ENCODE results near the gene CYP2C19. TPM values are rescaled to one million over a fixed set of nuclear protein-coding genes. Genes with fewer than 3 reads are reported as not detected.

Gene CYP2C19
- total RNA-seq, 1 donor from 2014 or later = not detected

GRCh38 chr10:94858005-94858404 lies 95.5 kb downstream of the CYP2C19 start:
- no peak overlapping the region for H3K27ac Mint-ChIP-seq (ENCODE audit: unreplicated experiment)
- H3K9me3 Mint-ChIP-seq (ENCODE audit: unreplicated experiment) = no peaks in the 10 kb centered on the region
- no peak overlapping the region for H3K4me3 Mint-ChIP-seq (ENCODE audit: unreplicated experiment)
- no peaks in the 10 kb centered on the region for H3K4me1 Mint-ChIP-seq (ENCODE audit: unreplicated experiment)
- no peaks in the 10 kb centered on the region for H3K27me3 Mint-ChIP-seq (ENCODE audit: unreplicated experiment)
- no peak for TF ChIP-seq CTCF (IDR thresholded peaks at IDR 0.05; ENCODE audit: unreplicated experiment)
- DNase-seq (ENCODE audit: low spot score) = no peak
- H3K36me3 Mint-ChIP-seq (ENCODE audit: low read depth, unreplicated experiment) = no peaks in the 10 kb centered on the region

GRCh38 chr10:94859086-94859485 lies 96.6 kb downstream of the CYP2C19 start:
- TF ChIP-seq CTCF (IDR thresholded peaks at IDR 0.05; ENCODE audit: unreplicated experiment) = no peak
- Mint-ChIP-seq H3K27ac (ENCODE audit: unreplicated experiment) (no peak overlapping the region), H3K9me3 (ENCODE audit: unreplicated experiment) (no peaks in the 10 kb centered on the region), H3K27me3 (ENCODE audit: unreplicated experiment) (no peaks in the 10 kb centered on the region), H3K4me3 (ENCODE audit: unreplicated experiment) (no peak overlapping the region), H3K4me1 (ENCODE audit: unreplicated experiment) (no peaks in the 10 kb centered on the region), H3K36me3 (ENCODE audit: low read depth, unreplicated experiment) (no peaks in the 10 kb centered on the region)
- DNase-seq (ENCODE audit: low spot score) = no peak

- no peak overlapping the region for H3K4me3 Mint-ChIP-seq (ENCODE audit: unreplicated experiment)
- no peak for DNase-seq (ENCODE audit: low spot score)
- no peak overlapping the region for H3K27ac Mint-ChIP-seq (ENCODE audit: unreplicated experiment)
- H3K27me3 Mint-ChIP-seq (ENCODE audit: unreplicated experiment) = peaks cover 1% of the 10 kb centered on the region
- H3K36me3 Mint-ChIP-seq (ENCODE audit: low read depth, unreplicated experiment) = no peaks in the 10 kb centered on the region
- H3K4me1 Mint-ChIP-seq (ENCODE audit: unreplicated experiment) = no peaks in the 10 kb centered on the region
- TF ChIP-seq CTCF (IDR thresholded peaks at IDR 0.05; ENCODE audit: unreplicated experiment) = no peak
- no peaks in the 10 kb centered on the region for H3K9me3 Mint-ChIP-seq (ENCODE audit: unreplicated experiment)
Measured at GRCh38 chr10:94878649-94879048, 116.2 kb downstream of the CYP2C19 start.

GRCh38 chr10:94879214-94879613 lies 116.7 kb downstream of the CYP2C19 start:
- Mint-ChIP-seq H3K27me3 (ENCODE audit: unreplicated experiment) (peaks cover 1% of the 10 kb centered on the region), H3K4me1 (ENCODE audit: unreplicated experiment) (no peaks in the 10 kb centered on the region), H3K27ac (ENCODE audit: unreplicated experiment) (no peak overlapping the region), H3K36me3 (ENCODE audit: low read depth, unreplicated experiment) (no peaks in the 10 kb centered on the region), H3K9me3 (ENCODE audit: unreplicated experiment) (no peaks in the 10 kb centered on the region), H3K4me3 (ENCODE audit: unreplicated experiment) (no peak overlapping the region)
- TF ChIP-seq CTCF (IDR thresholded peaks at IDR 0.05; ENCODE audit: unreplicated experiment) = no peak
- no peak for DNase-seq (ENCODE audit: low spot score)

GRCh38 chr10:94889123-94889522 lies 126.6 kb downstream of the CYP2C19 start:
- no peak overlapping the region for H3K4me3 Mint-ChIP-seq (ENCODE audit: unreplicated experiment)
- no peaks in the 10 kb centered on the region for H3K36me3 Mint-ChIP-seq (ENCODE audit: low read depth, unreplicated experiment)
- no peaks in the 10 kb centered on the region for H3K4me1 Mint-ChIP-seq (ENCODE audit: unreplicated experiment)
- H3K27ac Mint-ChIP-seq (ENCODE audit: unreplicated experiment) = no peak overlapping the region
- TF ChIP-seq CTCF (IDR thresholded peaks at IDR 0.05; ENCODE audit: unreplicated experiment) = no peak
- H3K27me3 Mint-ChIP-seq (ENCODE audit: unreplicated experiment) = no peaks in the 10 kb centered on the region
- H3K9me3 Mint-ChIP-seq (ENCODE audit: unreplicated experiment) = no peaks in the 10 kb centered on the region
- no peak for DNase-seq (ENCODE audit: low spot score)
